Vagina (tissue), 2 donors: Measurements from ENCODE around the gene CSMD2. TPM values are rescaled to one million over a fixed set of nuclear protein-coding genes. Genes with fewer than 3 reads are reported as not detected.
"Not testable (repeated sequence)": the region's sequence is repeated elsewhere in the genome, so short reads cannot be mapped to it uniquely, and the experiment has no call there.

ENCODE experiments used
- DNase-seq, 2 donors: peaks; one replicate each; pipeline ENCODE4 v3.0.0-alpha.2; 2017; ENCODE audit errors: extremely low spot score in 2 of 2
- H3K27ac ChIP-seq: fragments of 200-600 bp; sonication (generic); one replicate; pipeline ENCODE4 v1.5.1; 2019
- H3K27me3 ChIP-seq: fragments of 200-600 bp; sonication (generic); one replicate; pipeline ENCODE4 v1.5.1; 2019
- H3K36me3 ChIP-seq, 2 donors: fragments of 200-600 bp; sonication (generic); one replicate each; pipeline ENCODE4 v1.5.1; 2017 to 2019
- H3K4me1 ChIP-seq: fragments of 200-600 bp; sonication (generic); one replicate; pipeline ENCODE4 v1.5.1; 2019
- H3K4me3 ChIP-seq, 2 donors: fragments of 200-600 bp; sonication (generic); 1 replicate in 1 of 2; 2 replicates in 1 of 2; pipeline ENCODE4 v1.5.1; 2016 to 2019
- H3K9me3 ChIP-seq: fragments of 200-600 bp; sonication (generic); one replicate; pipeline ENCODE4 v1.5.1; 2019
- POLR2A ChIP-seq, 2 donors: fragments of 450-650 bp; IDR thresholded peaks; one replicate each; pipeline ENCODE4 v1.6.1; 2017; ENCODE audit warnings: antibody characterized with exemption in 2 of 2, mild to moderate bottlenecking in 2 of 2, moderate library complexity in 2 of 2
- POLR2AphosphoS5 ChIP-seq, 2 donors: sonication (generic); formaldehyde crosslinking; IDR thresholded peaks; one replicate each; pipeline ENCODE4 v1.9.0; 2017; ENCODE audit warnings: antibody characterized with exemption in 2 of 2, mild to moderate bottlenecking in 2 of 2, low read depth in 1 of 2; ENCODE audit not compliant: insufficient read depth in 1 of 2
- intact Hi-C: fragments of 100-400 bp; cut with DNase I; formaldehyde crosslinking; loops from one replicate; pipeline ENCODE4 v1.15.1; 2023
- total RNA-seq: library from RNA; depleted of rRNA; stranded (reverse); fragments of >200 nt; gene quantifications from one replicate; pipeline ENCODE4 v1.2.3, GENCODE V29; 2016
- TF ChIP-seq, protein P1 (sequence below), 3 experiments: fragments of 450-650 bp in 2 of 3; fragments of 200-600 bp in 1 of 3; sonication (generic) in 1 of 3; IDR thresholded peaks; one replicate each; pipeline ENCODE4 v1.5.1; 2017 to 2019; ENCODE audit warnings: antibody characterized with exemption in 3 of 3, mild to moderate bottlenecking in 2 of 3, moderate library complexity in 2 of 3

CSMD2 gene
- total RNA-seq, 1 donor from 2014 or later, result 0.25 TPM

DNA sequence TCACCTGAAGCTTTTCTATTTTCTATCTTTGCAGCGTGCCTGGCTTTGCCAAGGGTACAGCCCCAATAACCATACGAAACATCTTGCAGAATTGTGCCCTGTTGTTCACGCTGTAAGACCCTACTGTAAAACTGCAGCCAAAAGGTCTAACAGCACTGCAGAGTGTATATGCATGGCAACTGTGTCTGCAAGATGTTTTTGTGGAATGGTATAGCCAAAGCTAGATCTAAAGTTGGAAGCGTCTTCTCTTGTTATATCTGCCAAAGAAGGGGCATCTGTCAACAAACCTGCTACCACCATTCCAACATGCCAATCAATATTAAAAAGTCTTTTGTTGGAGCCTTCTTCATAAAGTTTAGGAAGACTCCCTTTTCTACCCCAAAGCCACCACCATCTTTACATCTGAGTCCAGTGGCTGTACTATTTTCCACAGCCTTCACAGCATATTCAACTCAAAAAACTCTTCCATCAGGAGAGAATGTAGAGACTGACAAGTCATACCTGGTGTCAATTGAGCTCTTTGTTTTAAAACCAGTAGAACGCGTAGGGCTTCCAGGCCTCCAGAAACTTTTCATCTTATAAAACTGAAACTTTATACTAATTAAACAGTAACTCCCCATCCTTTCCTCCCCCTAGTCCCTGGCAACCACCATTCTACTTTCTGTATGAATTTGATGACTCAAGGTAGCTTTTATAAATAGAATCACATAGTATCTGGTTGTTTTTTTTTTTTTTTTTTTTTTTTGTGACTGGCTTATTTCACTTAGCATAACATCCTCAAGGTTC is 652.6 kb downstream of the CSMD2 start:
- H3K9me3 ChIP-seq, result no peaks in the 10 kb centered on the region
- no peaks in the 10 kb centered on the region for H3K4me1 ChIP-seq
- H3K36me3 ChIP-seq, result no peaks in the 10 kb centered on the region
- TF ChIP-seq POLR2AphosphoS5 (IDR thresholded peaks at IDR 0.05; ENCODE audit: insufficient read depth in 1 of 2, low read depth in 1 of 2) (no peak), POLR2A (IDR thresholded peaks at IDR 0.05) (no peak)
- TF ChIP-seq, protein P1, sequence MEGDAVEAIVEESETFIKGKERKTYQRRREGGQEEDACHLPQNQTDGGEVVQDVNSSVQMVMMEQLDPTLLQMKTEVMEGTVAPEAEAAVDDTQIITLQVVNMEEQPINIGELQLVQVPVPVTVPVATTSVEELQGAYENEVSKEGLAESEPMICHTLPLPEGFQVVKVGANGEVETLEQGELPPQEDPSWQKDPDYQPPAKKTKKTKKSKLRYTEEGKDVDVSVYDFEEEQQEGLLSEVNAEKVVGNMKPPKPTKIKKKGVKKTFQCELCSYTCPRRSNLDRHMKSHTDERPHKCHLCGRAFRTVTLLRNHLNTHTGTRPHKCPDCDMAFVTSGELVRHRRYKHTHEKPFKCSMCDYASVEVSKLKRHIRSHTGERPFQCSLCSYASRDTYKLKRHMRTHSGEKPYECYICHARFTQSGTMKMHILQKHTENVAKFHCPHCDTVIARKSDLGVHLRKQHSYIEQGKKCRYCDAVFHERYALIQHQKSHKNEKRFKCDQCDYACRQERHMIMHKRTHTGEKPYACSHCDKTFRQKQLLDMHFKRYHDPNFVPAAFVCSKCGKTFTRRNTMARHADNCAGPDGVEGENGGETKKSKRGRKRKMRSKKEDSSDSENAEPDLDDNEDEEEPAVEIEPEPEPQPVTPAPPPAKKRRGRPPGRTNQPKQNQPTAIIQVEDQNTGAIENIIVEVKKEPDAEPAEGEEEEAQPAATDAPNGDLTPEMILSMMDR (IDR thresholded peaks at IDR 0.05), result no peak
- no peaks in the 10 kb centered on the region for H3K27me3 ChIP-seq
- intact Hi-C loops, result no loop called here
- no peak overlapping the region for H3K27ac ChIP-seq
- no peak overlapping the region for H3K4me3 ChIP-seq
- DNase-seq, result no peak

DNA sequence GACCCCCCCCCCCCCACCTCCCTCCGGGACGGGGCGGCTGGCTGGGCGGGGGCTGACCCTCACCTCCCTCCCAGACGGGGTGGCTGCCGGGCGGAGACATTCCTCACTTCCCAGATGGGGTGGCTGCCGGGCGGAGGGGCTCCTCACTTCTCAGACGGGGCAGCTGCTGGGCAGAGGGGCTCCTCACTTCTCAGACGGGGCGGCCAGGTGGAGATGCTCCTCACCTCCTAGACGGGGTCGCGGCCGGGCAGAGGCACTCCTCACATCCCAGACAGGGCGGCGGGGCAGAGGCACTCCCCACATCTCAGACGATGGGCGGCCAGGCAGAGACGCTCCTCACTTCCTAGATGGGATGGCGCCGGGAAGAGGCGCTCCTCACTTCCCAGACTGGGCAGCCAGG is 655.8 kb downstream of the CSMD2 start:
- H3K9me3 ChIP-seq, H3K27ac ChIP-seq, H3K36me3 ChIP-seq, H3K4me3 ChIP-seq, H3K4me1 ChIP-seq, H3K27me3 ChIP-seq, DNase-seq, intact Hi-C loops: not testable (repeated sequence)

DNA sequence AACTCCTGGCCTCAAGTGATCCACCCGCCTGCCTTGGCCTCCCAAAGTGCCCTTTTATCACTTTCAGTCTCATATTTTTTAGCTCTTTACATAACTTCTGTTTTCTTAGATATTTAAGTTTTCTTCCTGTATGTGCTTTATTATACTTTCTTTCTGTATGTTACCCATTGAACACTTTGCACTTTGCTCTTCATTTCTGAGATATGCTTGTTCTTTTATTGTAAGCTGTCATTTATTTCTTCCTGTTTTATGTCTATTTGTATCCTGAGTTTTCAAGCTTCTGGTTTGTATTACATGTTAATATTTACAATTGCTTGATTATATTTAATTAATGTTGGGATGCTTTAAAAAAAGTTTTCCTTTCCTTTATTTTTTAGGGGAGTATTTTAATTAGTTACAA is 656.9 kb downstream of the CSMD2 start:
- H3K4me3 ChIP-seq, result no peak overlapping the region
- H3K27me3 ChIP-seq, result no peaks in the 10 kb centered on the region
- no peaks in the 10 kb centered on the region for H3K4me1 ChIP-seq
- intact Hi-C loops, result no loop called here
- DNase-seq, result no peak
- no peak overlapping the region for H3K27ac ChIP-seq
- no peak for TF ChIP-seq POLR2A (IDR thresholded peaks at IDR 0.05)
- no peaks in the 10 kb centered on the region for H3K36me3 ChIP-seq
- no peaks in the 10 kb centered on the region for H3K9me3 ChIP-seq

DNA sequence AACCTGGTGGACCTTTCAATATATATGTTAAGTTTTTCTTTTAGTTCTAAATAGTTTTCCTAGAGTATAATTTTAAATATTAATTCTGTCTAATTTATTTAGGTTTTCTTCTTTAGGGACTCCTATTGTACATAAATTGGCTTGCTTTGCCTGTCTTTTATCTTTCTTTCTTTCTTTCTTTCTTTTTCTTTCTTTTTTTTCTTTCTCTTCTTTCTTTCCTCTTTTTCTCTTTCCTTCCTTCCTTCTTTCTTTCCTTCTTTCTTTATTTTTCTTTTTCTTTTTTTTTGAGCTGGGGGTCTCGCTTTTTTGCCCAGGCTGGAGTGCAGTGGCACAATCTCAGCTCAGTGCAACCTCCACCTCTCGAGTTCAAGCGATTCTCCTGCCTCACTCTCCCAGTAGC is 657.4 kb downstream of the CSMD2 start:
- Histone ChIP-seq H3K4me3 (no peak overlapping the region), H3K27ac (no peak overlapping the region), H3K4me1 (no peaks in the 10 kb centered on the region), H3K36me3 (no peaks in the 10 kb centered on the region), H3K9me3 (no peaks in the 10 kb centered on the region), H3K27me3 (no peaks in the 10 kb centered on the region)
- intact Hi-C loops, result no loop called here
- DNase-seq, result no peak
- TF ChIP-seq POLR2AphosphoS5 (IDR thresholded peaks at IDR 0.05; ENCODE audit: insufficient read depth in 1 of 2, low read depth in 1 of 2), result no peak
- no peak for TF ChIP-seq POLR2A (IDR thresholded peaks at IDR 0.05)
- TF ChIP-seq, protein P1 (IDR thresholded peaks at IDR 0.05), result no peak

DNA sequence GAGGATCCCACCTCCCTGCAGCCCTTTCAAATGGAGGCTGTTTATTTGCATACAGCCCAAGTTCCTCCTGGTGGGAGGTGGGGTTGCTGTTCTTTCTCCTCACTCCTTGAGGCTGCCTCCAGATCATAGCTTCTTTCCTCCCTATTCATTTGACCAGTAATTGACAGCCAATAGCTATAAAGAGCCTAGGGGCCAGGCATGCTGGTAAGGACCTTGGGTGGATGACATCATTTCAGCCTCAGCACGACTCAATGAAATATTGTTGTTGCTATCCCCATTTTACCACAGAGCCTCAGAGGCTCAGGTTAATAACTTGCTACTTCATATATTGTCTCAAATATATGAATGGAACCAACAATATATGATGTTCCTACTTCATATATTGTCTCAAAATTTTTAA is 661.5 kb downstream of the CSMD2 start:
- Histone ChIP-seq H3K27ac (no peak overlapping the region), H3K27me3 (no peaks in the 10 kb centered on the region), H3K9me3 (no peaks in the 10 kb centered on the region), H3K4me3 (no peak overlapping the region), H3K4me1 (no peaks in the 10 kb centered on the region), H3K36me3 (no peaks in the 10 kb centered on the region)
- TF ChIP-seq POLR2AphosphoS5 (IDR thresholded peaks at IDR 0.05; ENCODE audit: insufficient read depth in 1 of 2, low read depth in 1 of 2) (no peak), POLR2A (IDR thresholded peaks at IDR 0.05) (no peak)
- TF ChIP-seq, protein P1 (IDR thresholded peaks at IDR 0.05), result no peak
- intact Hi-C loops, result no loop called here
- DNase-seq, result no peak

DNA sequence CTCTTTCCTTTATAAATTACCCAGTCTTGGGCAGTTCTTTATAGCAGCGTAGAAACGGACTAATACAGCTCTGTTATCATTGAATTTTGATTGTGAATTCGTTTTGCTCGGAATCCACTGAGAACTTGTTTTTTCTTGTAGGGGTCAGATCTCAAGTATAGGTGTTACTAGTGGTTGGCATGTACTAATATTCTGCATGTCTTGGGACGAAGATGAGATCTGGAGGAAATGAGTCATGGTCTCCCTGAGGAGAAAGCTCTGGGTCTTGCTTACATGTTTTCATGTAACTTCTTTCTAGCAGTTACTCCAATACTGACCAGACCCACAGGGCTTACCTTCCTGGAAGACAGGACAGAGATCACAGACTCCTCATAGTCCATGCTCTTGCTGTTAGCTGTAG is 662.3 kb downstream of the CSMD2 start:
- Histone ChIP-seq H3K27me3 (no peaks in the 10 kb centered on the region), H3K36me3 (no peaks in the 10 kb centered on the region), H3K4me1 (no peaks in the 10 kb centered on the region), H3K4me3 (no peak overlapping the region), H3K9me3 (no peaks in the 10 kb centered on the region), H3K27ac (no peak overlapping the region)
- TF ChIP-seq POLR2AphosphoS5 (IDR thresholded peaks at IDR 0.05; ENCODE audit: insufficient read depth in 1 of 2, low read depth in 1 of 2), result no peak
- TF ChIP-seq, protein P1 (IDR thresholded peaks at IDR 0.05), result no peak
- no peak for TF ChIP-seq POLR2A (IDR thresholded peaks at IDR 0.05)
- DNase-seq, result no peak
- intact Hi-C loops, result no loop called here
